Panc1 (cell line): ENCODE measurements around the gene VCP. TPM values are rescaled to one million over a fixed set of nuclear protein-coding genes. Genes with fewer than 3 reads are reported as not detected.

ENCODE experiments used
- ATAC-seq: fragments of 200-7000 bp; cut with Tn5 transposase; 2 replicates; pipeline ENCODE4 v1.9.1; 2020; ENCODE audit warnings: mild to moderate bottlenecking, moderate library complexity
- BruUV-seq: library from RNA; stranded (reverse); fragments of 400-500 nt; replicated peaks from 2 replicates; lab custom pipeline; 2021; lab: Mats Ljungman, UMichigan
- CTCF ChIA-PET: fragments of 300-600 bp; sonication (Branson Sonifier 250); formaldehyde crosslinking; loops from one replicate; lab custom pipeline; 2022; ENCODE audit warnings: antibody characterized with exemption; lab: Charles Lee
- POLR2A ChIA-PET: fragments of 300-600 bp; sonication (Branson Sonifier 250); formaldehyde crosslinking; loops from one replicate; lab custom pipeline; 2022; ENCODE audit warnings: antibody characterized with exemption; lab: Charles Lee
- DNase-seq: peaks from one replicate; pipeline ENCODE4 v3.0.0-alpha.2; 2010; ENCODE audit warnings: low read depth, low spot score
- H3K27ac ChIP-seq: 2 replicates; pipeline ENCODE4 v1.5.1; 2011; ENCODE audit warnings: mild to moderate bottlenecking, low read length, inconsistent platforms
- H3K27me3 ChIP-seq: fragments of 200-500 bp; sonication (Bioruptor generic); 2 replicates; pipeline ENCODE4 v1.6.0; 2014; ENCODE audit warnings: low read length, inconsistent platforms; ENCODE audit not compliant: control insufficient read depth, insufficient read depth
- H3K36me3 ChIP-seq: fragments of 200-500 bp; sonication (Bioruptor generic); 2 replicates; pipeline ENCODE4 v1.5.1; 2014; ENCODE audit warnings: inconsistent platforms, mild to moderate bottlenecking, low read length, moderate library complexity; ENCODE audit not compliant: control insufficient read depth, insufficient read depth
- H3K4me1 ChIP-seq: 2 replicates; pipeline ENCODE4 v1.5.1; 2011; ENCODE audit warnings: inconsistent platforms, mild to moderate bottlenecking, low read length, moderate library complexity; ENCODE audit not compliant: control insufficient read depth, insufficient read depth
- H3K4me3 ChIP-seq, 2 experiments: 2 replicates each; pipeline ENCODE4 v1.5.1; 2011 to 2012; ENCODE audit warnings: low read depth in 2 of 2, low read length in 2 of 2, mild to moderate bottlenecking in 2 of 2, inconsistent platforms in 1 of 2, moderate library complexity in 1 of 2
- H3K9me3 ChIP-seq: fragments of 200-500 bp; sonication (Bioruptor generic); 2 replicates; pipeline ENCODE4 v1.5.1; 2014; ENCODE audit warnings: low read depth, mild to moderate bottlenecking, inconsistent platforms, low read length, moderate library complexity; ENCODE audit not compliant: control insufficient read depth, insufficient read depth
- POLR2AphosphoS5 ChIP-seq: IDR thresholded peaks from 2 replicates; pipeline ENCODE4 v1.6.1; 2012; ENCODE audit warnings: mild to moderate bottlenecking, low read depth, low read length, moderate library complexity
- REST ChIP-seq, 2 experiments: IDR thresholded peaks; 2 replicates each; pipeline ENCODE4 v1.6.1; 2011 to 2012; ENCODE audit warnings: low read depth in 2 of 2, control low read depth in 1 of 2, low read length in 1 of 2, mild to moderate bottlenecking in 1 of 2, moderate library complexity in 1 of 2; ENCODE audit not compliant: insufficient read depth in 1 of 2
- SIN3A ChIP-seq: IDR thresholded peaks from 2 replicates; pipeline ENCODE4 v1.6.1; 2012; ENCODE audit warnings: low read depth, mild to moderate bottlenecking, low read length, moderate library complexity, borderline replicate concordance; ENCODE audit not compliant: insufficient read depth
- TCF7L2 ChIP-seq: IDR thresholded peaks from 2 replicates; pipeline ENCODE4 v1.6.1; 2011; ENCODE audit warnings: mild to moderate bottlenecking, low read depth, low read length, inconsistent platforms
- in situ Hi-C: cut with HindIII; loops from 2 replicates; pipeline ENCODE4 v1.10.0; 2016; ENCODE audit warnings: low sequenced_read_pairs, low pct_unique_long_range_greater_than_20kb
- intact Hi-C: fragments of 100-400 bp; cut with micrococcal nuclease; formaldehyde crosslinking; loops from one replicate; pipeline ENCODE4 v1.10.0; 2022; ENCODE audit not compliant: unreplicated experiment
- total RNA-seq: library from RNA; stranded (reverse); gene quantifications from one replicate; pipeline ENCODE4 v1.2.1, GENCODE V29; 2021; ENCODE audit not compliant: unreplicated experiment
- TF ChIP-seq, protein P1 (sequence below): fragments of 450-650 bp; IDR thresholded peaks from 2 replicates; pipeline ENCODE4 v1.5.1; 2017; ENCODE audit warnings: mild to moderate bottlenecking

Gene VCP
- total RNA-seq, 1 experiment from 2014 or later: 472 TPM

GRCh38 chr9:35102769-35103659 is 30.6 kb upstream of the VCP start, which contains the start of gene STOML2:
TSS of gene STOML2 (minus strand) at chr9:35103131. CDS start at chr9:35103094, 37 bp downstream.
- ChIA-PET POLR2A (interaction anchor here (0.5 to 1.6 kb wide), 10 partner anchors 12 to 421 kb away, joined by 3 to 12 read pairs (median 5); partner anchors contain the start of genes ATOSB, FANCG, UNC13B and VCP), CTCF (interaction anchor here (1.7 kb wide), 1 partner anchor 13 kb away, joined by 4 read pairs; the partner anchor contains the start of gene ATOSB)
- ATAC-seq (peak; percentile 98), DNase-seq (peak; percentile 78)
- peak within 1 kb of the TSS; percentile 96 for H3K27ac ChIP-seq
- no peak for TF ChIP-seq REST (IDR thresholded peaks at IDR 0.05; ENCODE audit: insufficient read depth in 1 of 2, low read depth in 2 of 2, low read length in 1 of 2)
- TF ChIP-seq TCF7L2: peak; percentile 67; the same call in 1 of the 2 replicates
- TF ChIP-seq, protein P1, sequence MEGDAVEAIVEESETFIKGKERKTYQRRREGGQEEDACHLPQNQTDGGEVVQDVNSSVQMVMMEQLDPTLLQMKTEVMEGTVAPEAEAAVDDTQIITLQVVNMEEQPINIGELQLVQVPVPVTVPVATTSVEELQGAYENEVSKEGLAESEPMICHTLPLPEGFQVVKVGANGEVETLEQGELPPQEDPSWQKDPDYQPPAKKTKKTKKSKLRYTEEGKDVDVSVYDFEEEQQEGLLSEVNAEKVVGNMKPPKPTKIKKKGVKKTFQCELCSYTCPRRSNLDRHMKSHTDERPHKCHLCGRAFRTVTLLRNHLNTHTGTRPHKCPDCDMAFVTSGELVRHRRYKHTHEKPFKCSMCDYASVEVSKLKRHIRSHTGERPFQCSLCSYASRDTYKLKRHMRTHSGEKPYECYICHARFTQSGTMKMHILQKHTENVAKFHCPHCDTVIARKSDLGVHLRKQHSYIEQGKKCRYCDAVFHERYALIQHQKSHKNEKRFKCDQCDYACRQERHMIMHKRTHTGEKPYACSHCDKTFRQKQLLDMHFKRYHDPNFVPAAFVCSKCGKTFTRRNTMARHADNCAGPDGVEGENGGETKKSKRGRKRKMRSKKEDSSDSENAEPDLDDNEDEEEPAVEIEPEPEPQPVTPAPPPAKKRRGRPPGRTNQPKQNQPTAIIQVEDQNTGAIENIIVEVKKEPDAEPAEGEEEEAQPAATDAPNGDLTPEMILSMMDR: no peak
- peak; percentile 99 for TF ChIP-seq SIN3A
- peak; percentile 96 for TF ChIP-seq POLR2AphosphoS5
- in situ Hi-C loops (no loop called here), intact Hi-C loops (no loop called here)
- BruUV-seq: TSS peak; percentile 86
- no peaks in the 10 kb centered on the region for H3K9me3 ChIP-seq
- peak within 1 kb of the TSS; percentile 80 to 97 for H3K4me3 ChIP-seq
- no peaks in the 10 kb centered on the region for H3K27me3 ChIP-seq
- H3K36me3 ChIP-seq: no peaks in the 10 kb centered on the region; the same call in 1 of the 2 replicates
- peaks cover 18% of the 10 kb centered on the region for H3K4me1 ChIP-seq

- Histone ChIP-seq H3K27ac (peak overlapping the region; percentile 96), H3K36me3 (no peaks in the 10 kb centered on the region; the same call in 1 of the 2 replicates), H3K4me1 (peaks cover 18% of the 10 kb centered on the region), H3K27me3 (no peaks in the 10 kb centered on the region), H3K9me3 (no peaks in the 10 kb centered on the region), H3K4me3 (peak overlapping the region; percentile 80 to 97)
- intact Hi-C loops: no loop called here
- ChIA-PET CTCF (interaction anchor here (1.7 kb wide), 1 partner anchor 13 kb away, joined by 4 read pairs; the partner anchor contains the start of gene ATOSB), POLR2A (interaction anchor here (0.5 to 1.6 kb wide), 7 partner anchors 12 to 366 kb away, joined by 3 to 12 read pairs (median 5); partner anchors contain the start of genes ATOSB, FANCG, UNC13B and VCP)
- in situ Hi-C loops: no loop called here
- no TSS peak for BruUV-seq
- DNase-seq: no peak
- no peak for TF ChIP-seq REST (IDR thresholded peaks at IDR 0.05; ENCODE audit: insufficient read depth in 1 of 2, low read depth in 2 of 2, low read length in 1 of 2)
- TF ChIP-seq, protein P1: no peak
- peak; percentile 25 for ATAC-seq
Observed at GRCh38 chr9:35102465-35102768, 30.0 kb upstream of the VCP start.
